Dedifferentiated amniotic fluid mesenchymal stem cell (primary cell): ENCODE results near the gene C7orf57.
A peak's percentile ranks its signal among the peaks of the same experiment; 100 is the strongest.

Experiments used
- DNase-seq: peaks from one replicate; pipeline ENCODE4 v3.0.0-alpha.2; 2016; ENCODE audit errors: extremely low spot score

The C7orf57 gene

DNA sequence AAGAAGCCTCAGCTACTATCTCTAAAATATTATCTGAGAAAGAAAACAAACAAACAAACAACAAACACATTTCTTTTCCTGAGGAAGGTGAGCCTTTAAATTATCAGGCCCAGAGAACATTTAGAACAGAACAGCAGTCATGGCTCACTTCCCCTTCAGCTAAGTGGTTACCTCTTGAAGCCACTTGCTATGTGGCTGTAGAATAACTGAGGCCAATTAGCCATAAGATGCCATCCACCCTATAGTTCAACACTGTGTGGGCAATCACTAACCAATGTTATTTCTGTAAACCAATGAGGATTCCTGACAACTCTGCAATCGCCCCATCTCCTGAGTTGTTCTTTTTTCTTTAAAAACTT lies 50.1 kb downstream of the C7orf57 start:
- no peak for DNase-seq

DNA sequence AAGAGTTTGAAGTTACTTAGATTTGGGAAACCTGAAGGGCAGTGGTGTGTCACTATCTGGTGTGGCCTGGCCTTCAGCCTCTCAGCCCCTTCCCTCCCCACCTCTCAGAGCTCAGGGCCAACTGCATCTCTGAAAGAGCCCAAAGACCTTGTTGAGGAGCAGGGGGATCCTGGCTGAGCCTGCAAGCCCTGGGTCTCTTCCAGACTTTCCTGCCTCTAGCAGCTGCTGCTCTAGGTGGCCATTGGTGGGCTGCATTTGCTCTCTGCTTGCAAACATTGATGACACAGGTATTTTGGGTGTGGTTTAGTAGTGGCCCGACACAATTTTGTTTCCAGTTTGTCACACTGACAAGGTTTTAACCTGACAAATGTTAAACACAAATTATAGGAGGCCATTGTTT lies 50.6 kb downstream of the C7orf57 start:
- no peak for DNase-seq

DNA sequence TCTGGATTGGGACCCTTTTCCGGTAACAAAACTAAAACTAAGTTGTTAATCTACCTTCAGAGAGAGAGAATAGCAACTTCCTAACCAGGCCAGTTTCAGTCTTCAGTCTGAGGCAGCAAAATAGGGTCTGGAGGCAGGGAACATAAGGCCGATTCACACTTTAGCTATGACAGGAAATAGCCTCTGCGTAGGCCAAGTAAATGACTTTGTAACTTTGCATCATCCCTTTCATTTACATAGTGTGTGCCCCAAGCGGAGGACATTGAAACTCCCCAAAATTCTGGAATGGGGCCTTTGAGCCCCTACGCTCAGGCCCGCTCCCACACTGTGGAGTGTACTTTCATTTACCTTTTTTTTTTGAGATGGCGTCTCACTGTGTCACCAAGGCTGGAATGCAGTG lies 52.0 kb downstream of the C7orf57 start:
- peak; percentile 49 for DNase-seq

DNA sequence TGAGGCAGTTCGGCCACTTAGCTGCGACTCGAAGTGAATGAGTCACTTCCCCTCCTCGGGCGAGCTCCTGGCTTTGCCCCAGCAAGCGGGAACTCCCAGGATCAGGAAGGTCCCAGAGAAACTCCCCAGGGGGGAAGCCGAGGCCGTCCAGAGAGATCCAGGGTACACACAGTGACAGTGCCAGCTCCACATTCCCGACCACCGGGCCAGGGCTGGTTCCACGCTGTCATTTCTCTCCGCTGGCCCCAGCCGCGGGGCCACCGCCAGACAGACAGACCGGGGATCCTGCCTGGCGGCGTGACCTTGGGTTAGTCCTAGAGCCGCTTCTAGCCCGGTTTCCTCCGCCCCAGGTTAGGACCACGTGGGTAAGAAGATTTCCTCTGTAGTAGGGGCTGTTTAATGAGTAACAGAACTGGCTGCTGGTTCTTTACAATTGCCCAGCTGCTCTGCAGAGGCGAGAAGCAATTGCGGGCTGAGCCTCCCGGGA lies 53.3 kb downstream of the C7orf57 start:
- DNase-seq, result peak; percentile 71

DNA sequence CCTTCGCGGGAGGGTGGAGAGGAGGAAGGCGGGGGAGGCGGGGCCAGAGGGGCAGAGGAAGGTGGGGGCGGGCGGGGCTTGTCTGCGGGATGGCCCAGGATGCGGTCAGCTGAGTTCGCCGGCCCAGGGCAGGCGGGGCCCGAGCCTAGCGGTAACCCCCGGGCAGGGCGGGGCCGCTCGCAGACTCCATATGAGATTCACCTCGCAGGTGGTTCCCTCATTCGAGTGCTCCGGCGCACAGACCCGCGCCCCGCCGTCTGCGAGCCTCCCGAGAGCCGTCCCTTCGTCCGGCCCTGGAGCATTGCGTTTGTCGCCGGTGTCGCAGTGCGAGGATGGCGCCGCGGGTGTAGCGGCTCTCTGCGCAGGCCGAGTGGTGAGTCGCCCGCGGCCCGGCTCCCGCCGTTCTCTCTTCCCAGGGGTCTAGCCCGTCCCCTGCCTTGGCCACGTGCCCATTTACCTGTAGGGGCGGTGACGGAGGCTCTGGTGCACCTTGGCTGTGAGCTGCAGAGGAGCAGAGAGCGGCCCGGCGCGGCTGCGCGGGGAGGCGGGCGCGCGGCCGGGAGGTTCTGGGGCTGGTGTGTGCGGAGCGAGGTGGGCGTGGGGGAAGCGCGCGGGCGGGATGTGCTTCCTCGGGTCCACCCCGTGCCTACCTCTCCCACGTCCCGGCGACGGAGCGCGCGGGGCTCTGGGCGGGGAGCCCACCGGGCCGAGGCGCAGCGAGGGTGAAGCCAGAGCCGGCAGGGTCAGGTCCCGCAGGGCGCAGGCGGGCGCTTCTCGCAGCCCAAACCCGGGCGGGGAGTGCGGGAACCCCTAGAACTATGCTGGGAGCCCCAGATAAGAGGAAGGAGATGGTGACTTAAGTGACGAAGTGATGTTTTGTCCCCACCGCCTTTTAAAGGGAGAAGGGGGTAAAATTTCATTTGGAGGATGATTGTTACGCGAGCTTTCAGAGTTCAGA lies 54.0 kb downstream of the C7orf57 start, which contains the start of gene UPP1:
TSS of gene UPP1 (plus strand) at position 220 of the 958 bp plus-strand sequence. CDS start 5,519 bp downstream, outside the sequence.
- DNase-seq, result no peak

DNA sequence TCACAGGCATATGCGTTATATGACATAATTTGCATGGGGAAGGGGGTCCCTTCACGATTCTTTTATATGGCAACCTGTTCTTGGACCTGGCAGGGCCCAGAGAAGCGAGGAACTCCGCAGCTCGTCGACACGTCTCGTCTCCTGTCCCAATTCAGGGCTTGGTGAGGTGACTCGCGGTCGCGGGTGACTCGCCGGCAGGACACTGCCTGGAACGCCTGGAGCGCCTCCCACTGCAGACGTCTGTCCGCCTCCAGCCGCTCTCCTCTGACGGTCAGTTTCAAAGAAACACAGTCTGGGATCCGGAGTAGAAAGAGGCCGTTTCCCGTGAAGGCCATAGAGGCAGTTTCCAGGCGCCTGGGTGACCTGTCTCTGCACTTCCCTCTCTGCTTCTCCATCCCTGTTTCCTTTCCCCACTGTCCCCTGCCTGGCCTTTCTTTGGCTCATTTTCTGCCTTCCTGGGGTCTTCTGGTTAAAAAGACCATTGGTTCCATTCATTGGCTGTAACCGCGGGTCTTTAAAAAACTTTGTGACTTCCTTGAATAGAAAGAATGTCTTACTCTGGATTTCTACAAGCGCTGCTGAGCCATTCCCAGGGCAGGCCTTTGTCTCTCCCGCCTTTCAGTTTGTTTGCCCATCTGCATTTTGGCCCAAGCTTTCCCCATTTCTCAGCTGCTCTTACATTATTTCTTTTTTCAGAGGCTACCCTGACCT lies 54.9 kb downstream of the C7orf57 start:
- DNase-seq, result no peak

DNA sequence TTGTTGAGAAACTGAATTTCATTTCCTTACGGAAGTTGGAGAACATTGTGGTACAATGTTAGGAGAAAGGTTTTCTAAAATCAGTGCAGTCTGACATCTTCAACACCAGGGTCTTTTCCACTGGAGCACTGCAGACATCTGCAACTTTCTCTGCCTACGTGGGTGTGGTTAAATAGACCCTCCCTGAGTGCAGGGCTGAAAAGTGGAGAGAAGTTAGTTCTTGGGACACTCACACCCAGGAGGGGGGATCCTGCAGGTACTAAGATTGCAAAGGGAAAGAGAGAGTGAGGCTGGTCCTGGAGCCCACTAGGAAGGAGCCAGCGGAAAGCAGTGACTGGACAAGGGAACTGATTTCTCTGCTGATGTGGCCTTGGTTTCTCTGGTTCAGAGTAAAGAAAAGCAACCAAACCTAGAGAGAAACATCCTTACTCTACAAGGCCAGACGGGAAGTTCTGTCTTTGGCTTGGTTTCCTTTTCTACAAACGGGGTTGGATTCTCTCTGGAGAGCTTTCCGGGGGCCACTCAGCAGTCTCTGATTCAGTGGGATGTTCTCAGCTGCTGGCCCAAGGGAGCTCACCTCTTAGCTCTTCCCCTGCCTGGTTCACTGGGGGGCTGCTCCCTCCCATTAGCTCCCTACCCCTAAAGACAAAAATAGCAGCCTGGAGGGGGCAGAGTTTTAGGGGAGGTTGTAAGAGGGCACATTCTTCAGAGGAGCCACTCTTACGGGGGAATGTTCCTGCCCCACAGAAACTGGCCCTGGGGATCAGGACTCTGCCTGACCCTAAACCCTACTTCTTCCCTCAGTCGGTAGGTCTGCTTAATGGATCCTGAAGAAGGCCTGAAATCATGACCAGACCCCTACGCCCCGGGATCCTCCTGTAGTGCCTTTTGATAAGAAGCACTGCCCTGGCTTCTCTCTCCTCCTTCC lies 56.4 kb downstream of the C7orf57 start:
- no peak for DNase-seq

DNA sequence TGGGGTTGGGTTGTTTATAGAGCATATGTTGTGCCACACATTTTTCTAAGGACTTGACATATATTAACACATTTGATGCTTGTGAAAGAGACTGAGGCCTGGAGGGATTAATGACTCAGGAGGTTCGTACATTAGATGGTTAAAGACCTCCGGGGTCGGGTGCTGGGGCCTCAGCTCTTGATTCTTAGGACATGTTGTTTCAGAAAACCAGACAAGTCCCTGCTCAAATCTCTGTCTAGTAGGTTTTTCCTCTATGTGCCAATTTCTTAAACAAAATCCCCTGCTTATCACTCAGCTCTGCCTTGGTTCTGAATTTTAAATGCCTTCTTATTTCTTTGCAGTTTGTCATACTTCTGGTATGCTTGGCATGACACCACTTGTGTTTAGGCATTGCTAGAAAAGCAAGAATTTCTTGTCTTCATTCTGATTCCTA lies 59.5 kb downstream of the C7orf57 start:
- peak; percentile 72 for DNase-seq

DNA sequence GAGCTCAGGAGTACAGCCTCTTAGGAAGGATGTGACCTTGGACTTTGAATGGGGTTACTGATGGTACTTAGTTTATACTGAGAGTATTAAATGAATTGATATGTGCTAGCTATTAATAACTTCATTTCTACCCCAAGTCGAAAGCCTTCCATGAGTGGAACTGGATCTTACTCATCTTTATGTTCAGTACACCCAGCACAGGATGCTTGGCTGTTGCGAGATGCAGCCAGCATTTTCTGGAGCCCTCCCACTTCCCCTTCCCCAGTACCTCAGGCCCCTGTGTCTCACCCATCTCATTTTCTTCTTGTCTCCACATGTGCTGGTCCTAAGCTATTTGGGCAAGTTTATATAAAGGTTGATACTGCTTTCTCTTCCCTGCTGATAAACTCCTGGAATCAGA lies 60.9 kb downstream of the C7orf57 start:
- DNase-seq, result no peak

DNA sequence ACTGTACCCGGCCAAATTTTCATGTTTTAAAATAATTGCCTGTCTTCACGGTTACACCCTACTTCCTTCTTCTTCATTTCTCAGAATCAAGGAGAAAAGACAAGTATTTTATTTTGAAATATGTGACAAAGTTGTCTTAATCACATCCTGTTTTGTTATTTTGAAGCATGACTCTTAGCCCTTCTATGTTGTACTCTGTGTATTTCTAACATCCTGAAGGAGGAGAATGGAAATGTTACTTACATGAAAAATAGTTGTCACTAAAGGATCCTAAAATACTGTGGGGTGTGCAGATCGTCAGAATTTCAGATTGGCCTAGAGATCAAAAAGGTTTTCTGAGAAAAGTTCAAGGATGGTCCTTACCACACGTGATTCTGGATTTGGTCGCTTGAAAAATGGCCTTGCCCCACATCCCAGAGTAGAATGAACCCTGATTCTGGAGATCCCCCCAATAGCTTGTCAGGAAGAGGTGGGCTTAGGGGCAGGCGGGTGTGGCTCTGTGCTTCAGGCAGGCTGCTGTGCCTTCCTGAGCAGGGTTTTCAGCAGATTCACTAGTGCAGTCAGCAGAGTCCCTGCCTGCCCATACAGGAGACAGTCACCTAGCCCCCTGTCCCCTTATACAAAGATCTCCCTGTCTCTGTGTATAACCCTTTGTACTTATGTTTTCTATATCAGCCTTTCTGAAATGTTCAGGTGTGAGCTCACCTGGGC lies 62.3 kb downstream of the C7orf57 start:
- no peak for DNase-seq

DNA sequence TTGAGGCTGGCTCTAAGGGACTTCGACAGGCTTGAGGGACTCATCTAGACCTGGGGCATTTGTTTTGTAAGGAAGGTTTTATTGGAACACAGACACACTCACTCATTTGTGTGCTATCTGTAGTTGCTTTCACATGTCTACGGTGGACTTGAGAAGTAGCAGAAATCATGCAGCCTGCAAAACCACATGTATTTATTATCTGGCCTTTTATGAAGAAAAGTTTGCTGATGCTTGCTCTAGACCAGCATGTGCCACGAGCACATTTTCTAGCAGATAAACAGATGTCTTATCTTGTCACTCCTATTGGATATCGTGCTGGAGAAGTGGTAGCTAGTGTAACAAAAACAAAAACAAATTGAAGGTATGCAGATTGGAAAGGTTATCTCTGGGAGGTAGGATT lies 63.5 kb downstream of the C7orf57 start:
- no peak for DNase-seq

DNA sequence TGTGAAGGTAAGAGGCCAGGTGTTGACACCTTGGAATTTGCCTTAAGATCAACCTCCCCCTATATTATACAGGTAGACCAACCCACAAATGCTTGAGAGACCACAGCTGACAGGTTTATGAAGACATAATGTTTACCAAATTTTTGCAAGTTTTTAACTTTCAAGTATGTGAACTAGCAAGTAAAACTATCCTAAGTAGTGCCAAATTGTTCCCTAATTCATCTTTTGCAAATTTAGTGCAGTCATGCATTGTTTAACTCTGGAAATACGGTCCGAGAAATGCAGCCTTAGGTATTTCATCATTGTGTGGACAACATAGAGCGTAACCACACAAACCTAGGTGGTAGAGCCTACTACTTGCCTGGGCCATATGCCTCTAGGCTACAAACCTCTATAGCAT lies 64.4 kb downstream of the C7orf57 start:
- DNase-seq, result no peak

DNA sequence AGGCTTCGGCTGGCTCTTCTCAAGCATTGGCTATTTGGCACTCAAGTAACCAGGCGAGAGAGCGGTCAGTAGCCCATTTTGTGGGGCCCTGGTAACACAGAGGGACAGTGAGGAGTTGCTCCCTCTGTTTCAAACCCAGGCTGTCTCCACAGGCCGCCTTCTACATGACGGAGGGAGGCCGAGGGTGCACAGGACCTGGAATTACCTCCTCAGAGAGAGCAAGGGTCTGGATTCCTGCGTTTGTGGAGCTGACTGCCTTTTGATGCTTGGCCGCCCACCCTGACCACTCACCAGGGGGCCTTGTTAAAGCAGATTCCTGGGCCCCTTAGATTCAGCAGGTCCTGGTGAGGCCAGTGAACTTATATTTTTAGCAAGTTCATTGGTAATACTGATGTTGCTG lies 66.0 kb downstream of the C7orf57 start:
- DNase-seq, result no peak

DNA sequence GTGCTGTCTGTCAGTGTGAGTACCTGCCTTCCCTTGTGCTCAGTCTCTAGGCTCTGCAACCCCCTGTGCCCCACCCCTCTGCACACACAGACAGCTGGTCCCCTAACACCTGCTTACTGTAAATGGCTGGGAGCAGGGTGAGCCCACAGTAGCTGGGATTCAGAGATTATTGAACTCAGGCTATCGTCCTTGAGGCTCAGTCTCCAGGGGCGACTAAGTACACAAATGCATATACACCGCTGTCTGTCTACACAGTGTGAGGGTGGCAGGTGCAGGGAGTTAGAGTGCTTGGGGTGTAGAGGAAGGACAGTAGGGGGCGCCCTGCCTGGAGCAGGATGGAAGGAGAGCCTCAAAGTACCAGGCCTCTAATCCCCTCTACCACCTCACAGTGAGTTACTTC lies 66.6 kb downstream of the C7orf57 start:
- no peak for DNase-seq

DNA sequence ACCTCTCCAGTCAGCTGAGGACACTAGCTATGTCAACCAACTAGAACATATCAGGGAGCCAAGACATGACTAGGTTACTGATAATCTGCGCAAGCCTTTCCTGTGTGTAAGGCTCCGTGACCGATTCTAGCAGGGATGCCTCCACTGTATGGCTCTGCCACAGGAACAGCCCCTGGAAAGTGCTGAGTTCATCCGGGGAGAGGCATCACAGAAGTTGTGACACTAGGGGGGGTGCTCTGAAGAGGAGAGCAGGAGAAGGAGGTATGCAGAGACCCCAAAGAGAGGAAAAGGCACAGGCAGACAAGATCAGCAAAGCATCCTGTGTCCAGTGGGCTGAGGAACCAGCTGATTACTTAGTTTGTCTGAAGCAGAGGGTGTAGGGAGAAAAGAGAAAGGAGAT lies 67.2 kb downstream of the C7orf57 start:
- no peak for DNase-seq

DNA sequence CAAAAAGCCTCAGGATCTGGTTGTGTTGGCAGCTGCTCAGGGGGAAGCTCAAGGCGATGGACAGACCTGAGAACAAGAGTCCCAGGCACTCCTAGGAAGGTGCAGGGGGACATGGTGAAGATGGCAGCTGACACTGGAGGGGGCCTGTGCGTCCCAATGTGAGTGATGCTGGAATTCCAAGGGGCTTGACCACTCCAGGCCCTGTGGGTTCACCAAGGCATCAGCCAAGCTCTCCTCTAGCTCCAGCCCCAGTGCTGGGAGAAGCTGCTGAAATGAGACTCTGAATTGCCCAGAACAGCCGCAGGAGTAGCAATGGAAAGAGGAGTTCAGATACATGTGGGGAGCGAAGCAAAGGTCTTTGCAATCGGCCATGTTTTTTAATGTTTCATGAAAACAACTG lies 69.7 kb downstream of the C7orf57 start:
- DNase-seq, result no peak

DNA sequence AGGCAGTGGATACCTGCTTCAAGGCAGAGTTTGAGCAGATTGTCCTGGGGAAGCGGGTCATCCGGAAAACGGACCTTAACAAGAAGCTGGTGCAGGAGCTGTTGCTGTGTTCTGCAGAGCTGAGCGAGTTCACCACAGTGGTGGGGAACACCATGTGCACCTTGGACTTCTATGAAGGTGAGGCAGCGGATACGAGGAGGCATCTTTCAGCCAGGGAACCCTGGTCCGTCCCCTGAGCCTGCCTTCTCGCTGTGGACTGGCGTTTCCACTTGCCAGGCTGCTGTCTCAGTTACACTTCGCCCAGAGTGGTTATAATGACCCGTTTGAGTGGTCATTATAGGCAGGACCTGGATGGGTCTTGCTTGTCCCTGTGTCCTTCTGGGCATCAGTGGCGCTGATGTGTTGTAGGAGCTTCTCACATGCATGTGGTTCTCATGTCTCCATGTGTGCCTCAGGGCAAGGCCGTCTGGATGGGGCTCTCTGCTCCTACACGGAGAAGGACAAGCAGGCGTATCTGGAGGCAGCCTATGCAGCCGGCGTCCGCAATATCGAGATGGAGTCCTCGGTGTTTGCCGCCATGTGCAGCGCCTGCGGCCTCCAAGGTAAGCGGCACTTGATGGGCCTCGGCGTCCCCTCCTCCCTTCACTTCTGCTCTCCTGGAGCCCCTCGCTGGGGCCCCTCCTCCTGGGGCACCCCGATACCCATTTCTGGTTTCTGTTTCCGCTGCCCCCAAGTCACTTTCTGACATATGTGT lies 71.7 kb downstream of the C7orf57 start:
- no peak for DNase-seq

DNA sequence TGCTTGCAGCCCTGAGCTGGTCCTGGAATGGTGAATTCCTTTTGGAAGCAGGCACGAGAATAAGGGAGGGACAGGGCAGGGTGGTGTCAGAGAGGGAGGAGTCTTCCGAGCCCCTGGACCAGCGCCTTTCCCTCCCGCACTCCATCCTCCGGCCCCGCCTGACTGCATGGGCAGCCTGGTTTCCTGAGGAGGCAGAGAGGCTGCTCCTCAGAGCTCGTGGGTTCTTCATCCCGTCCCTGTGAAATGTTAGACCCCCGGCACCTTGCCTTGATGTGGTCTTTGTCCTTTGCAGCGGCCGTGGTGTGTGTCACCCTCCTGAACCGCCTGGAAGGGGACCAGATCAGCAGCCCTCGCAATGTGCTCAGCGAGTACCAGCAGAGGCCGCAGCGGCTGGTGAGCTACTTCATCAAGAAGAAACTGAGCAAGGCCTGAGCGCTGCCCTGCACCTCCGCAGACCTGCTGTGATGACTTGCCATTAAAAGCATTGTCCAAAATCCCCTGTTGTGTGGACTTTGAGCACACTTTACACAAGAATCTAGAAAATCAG lies 72.7 kb downstream of the C7orf57 start:
- DNase-seq, result no peak

DNA sequence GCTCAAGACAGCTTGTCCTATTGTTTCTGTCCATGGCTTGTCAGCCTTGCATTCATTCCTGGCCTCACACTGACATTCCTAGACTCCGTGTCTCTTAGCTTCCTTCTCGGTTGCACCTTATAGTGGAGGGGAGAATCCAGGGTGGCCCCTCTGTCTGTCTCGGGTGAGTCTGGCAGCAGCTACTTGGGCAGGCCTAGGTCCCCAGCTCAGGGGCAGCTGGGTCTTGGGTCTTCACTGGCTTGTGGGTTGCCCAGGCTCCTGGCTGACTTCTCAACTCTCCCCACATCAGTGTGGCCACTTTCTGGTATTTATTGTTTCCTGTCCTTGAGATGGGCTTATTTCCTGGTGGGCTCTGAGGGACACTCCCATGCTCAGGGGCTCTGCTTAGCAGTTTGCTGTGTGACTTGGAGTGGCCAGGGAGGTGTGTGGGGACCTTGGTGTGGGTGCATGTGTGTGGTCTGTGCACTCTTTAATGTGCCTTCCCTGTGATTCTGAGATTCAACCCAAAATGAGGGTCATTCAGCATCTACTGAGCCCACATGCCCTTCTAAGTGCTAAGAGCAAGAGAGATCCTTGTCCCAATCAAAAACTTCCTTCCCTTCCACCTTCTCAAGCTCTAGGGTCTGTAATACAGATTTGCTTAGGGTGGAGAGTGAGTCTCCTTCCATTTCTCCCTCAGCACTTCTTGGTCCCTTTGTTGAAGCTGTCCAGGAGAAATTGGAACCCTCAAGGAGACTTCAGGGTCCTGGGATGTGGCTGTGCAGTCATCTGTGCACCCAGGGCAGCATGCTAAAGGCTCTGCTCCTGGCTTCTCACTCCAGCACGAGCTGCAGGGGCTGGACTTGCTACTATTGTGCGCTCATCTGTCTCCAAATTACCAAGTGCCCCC lies 73.9 kb downstream of the C7orf57 start:
- DNase-seq, result no peak
